ENCODE measurements around the gene ADH6. TPM values are rescaled to one million over a fixed set of nuclear protein-coding genes. Genes with fewer than 3 reads are reported as not detected.

The ADH6 gene
- total RNA-seq, 1 donor from 2014 or later, result 0.50 TPM

DNA sequence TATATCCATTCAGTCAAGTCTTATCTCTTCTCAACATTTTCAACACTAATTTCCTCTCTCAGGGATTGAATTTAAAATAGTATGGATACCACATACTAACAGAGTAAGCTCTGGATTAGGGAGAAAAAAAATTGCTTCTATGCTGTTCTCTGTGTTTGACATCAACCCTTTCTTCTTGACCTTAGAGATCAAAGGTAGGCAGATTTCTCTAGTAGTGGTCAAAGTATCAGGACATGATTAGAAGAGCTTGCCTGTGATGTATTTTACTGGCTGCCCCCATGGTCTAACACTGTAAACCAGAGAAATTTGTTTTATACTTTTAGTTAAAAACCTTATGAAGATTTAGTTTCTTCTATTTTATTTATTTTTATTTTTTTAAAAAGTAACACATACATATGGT is 8.3 kb downstream of the ADH6 start:
- intact Hi-C loops (cut with DNase I), result no loop called here
- Histone ChIP-seq H3K27me3 (ENCODE audit: low read depth) (no peaks in the 10 kb centered on the region), H3K27ac (no peak overlapping the region), H3K4me1 (no peaks in the 10 kb centered on the region), H3K36me3 (no peaks in the 10 kb centered on the region), H3K4me3 (no peak overlapping the region), H3K9me3 (no peaks in the 10 kb centered on the region)
- TF ChIP-seq, protein P1, sequence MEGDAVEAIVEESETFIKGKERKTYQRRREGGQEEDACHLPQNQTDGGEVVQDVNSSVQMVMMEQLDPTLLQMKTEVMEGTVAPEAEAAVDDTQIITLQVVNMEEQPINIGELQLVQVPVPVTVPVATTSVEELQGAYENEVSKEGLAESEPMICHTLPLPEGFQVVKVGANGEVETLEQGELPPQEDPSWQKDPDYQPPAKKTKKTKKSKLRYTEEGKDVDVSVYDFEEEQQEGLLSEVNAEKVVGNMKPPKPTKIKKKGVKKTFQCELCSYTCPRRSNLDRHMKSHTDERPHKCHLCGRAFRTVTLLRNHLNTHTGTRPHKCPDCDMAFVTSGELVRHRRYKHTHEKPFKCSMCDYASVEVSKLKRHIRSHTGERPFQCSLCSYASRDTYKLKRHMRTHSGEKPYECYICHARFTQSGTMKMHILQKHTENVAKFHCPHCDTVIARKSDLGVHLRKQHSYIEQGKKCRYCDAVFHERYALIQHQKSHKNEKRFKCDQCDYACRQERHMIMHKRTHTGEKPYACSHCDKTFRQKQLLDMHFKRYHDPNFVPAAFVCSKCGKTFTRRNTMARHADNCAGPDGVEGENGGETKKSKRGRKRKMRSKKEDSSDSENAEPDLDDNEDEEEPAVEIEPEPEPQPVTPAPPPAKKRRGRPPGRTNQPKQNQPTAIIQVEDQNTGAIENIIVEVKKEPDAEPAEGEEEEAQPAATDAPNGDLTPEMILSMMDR (IDR thresholded peaks at IDR 0.05), result no peak
- ATAC-seq (no peak), DNase-seq (no peak)

DNA sequence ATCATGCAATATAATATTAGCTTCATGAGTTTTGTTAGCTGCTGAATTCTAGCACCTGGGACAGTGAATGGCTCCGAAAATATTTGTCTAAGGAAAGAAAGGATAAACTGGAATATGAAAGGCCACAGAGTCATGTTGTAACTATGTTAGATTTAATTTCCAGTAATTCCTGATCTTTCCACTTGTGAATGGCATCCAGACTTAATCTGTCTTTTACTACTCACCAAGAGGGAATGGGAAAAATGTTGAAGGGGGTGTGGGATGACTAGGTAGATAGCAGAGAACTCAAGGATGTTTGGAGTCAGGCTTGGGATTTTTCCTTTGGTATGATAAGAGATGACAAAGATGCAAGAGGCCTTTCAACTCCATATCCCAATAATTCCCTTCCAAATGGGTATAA is 9.4 kb downstream of the ADH6 start:
- no peak for ATAC-seq
- H3K27ac ChIP-seq, result no peak overlapping the region
- TF ChIP-seq, protein P1 (IDR thresholded peaks at IDR 0.05), result no peak
- peaks cover 9% of the 10 kb centered on the region for H3K4me1 ChIP-seq
- H3K36me3 ChIP-seq, result no peaks in the 10 kb centered on the region
- no peaks in the 10 kb centered on the region for H3K27me3 ChIP-seq (ENCODE audit: low read depth)
- intact Hi-C loops (cut with DNase I), result no loop called here
- H3K9me3 ChIP-seq, result no peaks in the 10 kb centered on the region
- no peak for DNase-seq
- H3K4me3 ChIP-seq, result no peak overlapping the region

DNA sequence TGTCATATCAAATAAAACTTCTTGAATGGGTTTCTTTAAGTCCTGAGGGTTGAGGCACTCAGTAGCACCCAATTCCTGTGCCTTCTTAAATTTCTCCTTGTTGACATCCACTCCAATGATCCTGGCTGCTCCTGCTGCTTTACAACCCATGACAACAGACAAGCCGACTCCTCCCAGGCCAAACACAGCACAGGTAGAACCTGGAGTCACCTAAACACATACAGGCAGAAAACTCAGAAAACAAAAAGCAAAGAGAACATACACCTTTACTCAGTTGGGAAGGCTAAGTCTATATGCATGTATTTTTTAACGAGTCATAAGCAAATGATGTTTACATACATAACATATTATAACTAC is 10.3 kb downstream of the ADH6 start:
- intact Hi-C loops (cut with DNase I), result no loop called here
- DNase-seq (no peak), ATAC-seq (no peak)
- Histone ChIP-seq H3K27ac (no peak overlapping the region), H3K4me1 (peaks cover 10% of the 10 kb centered on the region), H3K4me3 (no peak overlapping the region), H3K9me3 (no peaks in the 10 kb centered on the region), H3K36me3 (no peaks in the 10 kb centered on the region), H3K27me3 (ENCODE audit: low read depth) (no peaks in the 10 kb centered on the region)
- TF ChIP-seq, protein P1 (IDR thresholded peaks at IDR 0.05), result no peak

DNA sequence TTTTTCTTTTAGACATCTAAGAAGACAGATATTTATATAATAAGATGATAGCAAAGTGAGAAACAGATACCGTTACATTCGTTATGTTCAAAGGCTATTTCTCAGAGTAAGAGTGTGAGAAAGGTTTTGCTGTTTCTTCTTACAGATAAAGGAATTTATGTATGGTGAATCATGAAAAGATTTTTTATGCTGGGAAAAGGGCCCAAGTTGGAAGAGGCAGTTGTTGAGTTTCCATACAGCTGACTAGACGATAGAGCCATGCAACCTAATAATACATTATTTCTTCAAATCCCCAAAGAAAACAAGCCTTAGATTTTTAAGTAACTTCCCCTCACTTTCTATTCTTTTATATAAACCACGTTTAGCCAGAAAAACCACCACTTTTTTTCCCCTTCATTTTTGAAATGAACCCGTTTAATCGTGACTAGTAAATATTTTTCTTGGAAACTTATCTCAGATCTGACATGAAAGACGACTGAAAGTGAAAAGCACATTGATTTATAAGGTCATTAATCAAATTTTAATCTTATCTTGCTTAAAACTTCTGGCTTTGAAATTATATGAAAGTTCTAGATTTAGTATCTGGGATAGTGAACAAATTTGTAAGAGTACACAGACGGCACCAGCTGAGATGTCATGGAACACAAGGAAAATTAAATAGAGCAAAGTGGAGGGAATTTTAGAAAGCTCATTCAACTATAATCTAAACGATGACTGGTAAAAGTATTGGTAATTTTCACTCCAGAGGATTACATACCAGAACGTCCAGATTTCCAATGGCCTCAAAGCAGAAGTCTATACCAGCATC is 10.9 kb downstream of the ADH6 start:
- intact Hi-C loops (cut with DNase I), result no loop called here
- Histone ChIP-seq H3K4me1 (peaks cover 10% of the 10 kb centered on the region), H3K27me3 (ENCODE audit: low read depth) (no peaks in the 10 kb centered on the region), H3K9me3 (no peaks in the 10 kb centered on the region), H3K36me3 (no peaks in the 10 kb centered on the region), H3K27ac (no peak overlapping the region), H3K4me3 (no peak overlapping the region)
- TF ChIP-seq, protein P1 (IDR thresholded peaks at IDR 0.05), result no peak
- no peak for ATAC-seq
- DNase-seq, result no peak

DNA sequence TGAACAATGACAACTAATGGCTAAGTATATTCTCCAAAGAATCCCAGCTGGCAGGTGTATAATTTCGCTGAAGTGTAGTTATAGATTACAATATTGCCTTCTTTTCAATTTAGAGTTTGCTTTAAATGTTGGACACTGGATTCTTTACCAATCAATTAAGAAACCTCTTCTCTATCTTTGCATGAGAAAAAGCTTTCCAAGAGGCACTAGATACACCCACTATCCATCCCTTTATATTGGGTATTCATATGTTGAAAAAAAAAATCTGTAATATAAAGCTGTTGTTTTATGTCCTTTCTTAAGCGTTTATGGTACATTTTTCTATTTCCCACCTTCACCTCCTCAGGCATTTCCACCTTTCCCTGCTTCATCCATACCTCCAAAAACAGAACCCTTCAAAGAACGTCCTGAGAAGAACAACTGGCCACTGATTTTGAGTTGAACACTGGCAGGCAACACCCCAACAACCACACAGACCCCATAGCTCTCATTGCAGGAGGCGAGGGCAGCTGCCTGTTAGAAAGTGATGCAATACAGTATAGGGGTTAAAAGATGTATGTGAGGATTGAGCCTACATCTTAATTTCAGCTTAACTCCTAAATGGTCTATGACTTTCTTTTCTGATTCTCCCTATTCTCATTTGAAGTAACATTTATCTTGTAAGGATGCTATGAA is 11.8 kb downstream of the ADH6 start:
- Histone ChIP-seq H3K9me3 (no peaks in the 10 kb centered on the region), H3K27ac (no peak overlapping the region), H3K4me1 (peaks cover 17% of the 10 kb centered on the region), H3K27me3 (ENCODE audit: low read depth) (no peaks in the 10 kb centered on the region), H3K4me3 (no peak overlapping the region), H3K36me3 (no peaks in the 10 kb centered on the region)
- ATAC-seq (no peak), DNase-seq (no peak)
- intact Hi-C loops (cut with DNase I), result no loop called here
- TF ChIP-seq, protein P1 (IDR thresholded peaks at IDR 0.05), result no peak

All from lower lobe of right lung (tissue), 2 donors.